OCI-LY1 (cell line): ENCODE measurements around the gene CALHM1.

Experiments
- H2AFZ ChIP-seq: fragments of 200-600 bp; sonication (generic), shearing (Covaris generic); 2 replicates; pipeline ENCODE4 v1.6.0; 2014; ENCODE audit warnings: antibody characterized with exemption, mild to moderate bottlenecking, low read length
- H3F3A ChIP-seq: fragments of 200-600 bp; sonication (generic), shearing (Covaris generic); 2 replicates; pipeline ENCODE4 v1.6.0; 2014; ENCODE audit warnings: mild to moderate bottlenecking, antibody characterized with exemption, low read length, moderate library complexity; ENCODE audit not compliant: insufficient read depth
- H3K27ac ChIP-seq: fragments of 200-600 bp; sonication (generic); 2 replicates; pipeline ENCODE4 v1.5.1; 2014; ENCODE audit warnings: low read length, mixed run types, mild to moderate bottlenecking, low read depth; ENCODE audit not compliant: poor library complexity, severe bottlenecking
- H3K27me3 ChIP-seq: fragments of 200-600 bp; sonication (generic); 2 replicates; pipeline ENCODE4 v1.6.0; 2014; ENCODE audit warnings: antibody characterized with exemption, mild to moderate bottlenecking, low read length, moderate library complexity; ENCODE audit not compliant: insufficient read depth
- H3K36me3 ChIP-seq: fragments of 200-600 bp; sonication (generic); 2 replicates; pipeline ENCODE4 v1.6.1; 2014; ENCODE audit warnings: mild to moderate bottlenecking, antibody characterized with exemption, low read length, moderate library complexity, mixed read lengths; ENCODE audit not compliant: insufficient read depth
- H3K4me1 ChIP-seq: fragments of 200-600 bp; sonication (generic); 2 replicates; pipeline ENCODE4 v1.5.1; 2014; ENCODE audit warnings: mild to moderate bottlenecking, low read length, moderate library complexity; ENCODE audit not compliant: insufficient read depth, severe bottlenecking
- H3K4me2 ChIP-seq: fragments of 200-600 bp; sonication (generic), shearing (Covaris generic); 2 replicates; pipeline ENCODE4 v1.6.1; 2014; ENCODE audit warnings: low read length
- H3K4me3 ChIP-seq: fragments of 200-600 bp; sonication (generic); 2 replicates; pipeline ENCODE4 v1.5.1; 2014; ENCODE audit warnings: low read length, low read depth, mild to moderate bottlenecking, mixed read lengths; ENCODE audit not compliant: poor library complexity, severe bottlenecking
- H3K79me2 ChIP-seq: fragments of 200-600 bp; shearing (Covaris generic); 2 replicates; pipeline ENCODE4 v1.6.1; 2016; ENCODE audit warnings: mixed run types, low read length, mixed read lengths; ENCODE audit not compliant: insufficient read depth
- H3K9ac ChIP-seq: fragments of 200-600 bp; sonication (generic), shearing (Covaris generic); 2 replicates; pipeline ENCODE4 v1.6.1; 2014; ENCODE audit warnings: mild to moderate bottlenecking, low read length, mixed read lengths
- H3K9me2 ChIP-seq: fragments of 200-600 bp; sonication (generic), shearing (Covaris generic); 2 replicates; pipeline ENCODE4 v1.6.1; 2014; ENCODE audit warnings: low read depth, mild to moderate bottlenecking, low read length, mixed read lengths
- H3K9me3 ChIP-seq: fragments of 200-600 bp; shearing (Covaris generic); 2 replicates; pipeline ENCODE4 v1.6.1; 2014; ENCODE audit warnings: low read length, mixed read lengths
- H4K20me1 ChIP-seq: fragments of 200-600 bp; sonication (generic), shearing (Covaris generic); 2 replicates; pipeline ENCODE4 v1.6.0; 2016; ENCODE audit warnings: mild to moderate bottlenecking, low read length; ENCODE audit not compliant: insufficient read depth
- CTCF ChIP-seq: fragments of 200-600 bp; sonication (generic), shearing (Covaris generic); IDR thresholded peaks from 2 replicates; pipeline ENCODE4 v1.5.1; 2017; ENCODE audit warnings: mild to moderate bottlenecking, antibody characterized with exemption, low read length, moderate library complexity, mixed read lengths
- EZH2 ChIP-seq: fragments of 200-600 bp; sonication (generic), shearing (Covaris generic); IDR thresholded peaks from 2 replicates; pipeline ENCODE4 v1.8.0; 2017; ENCODE audit warnings: borderline replicate concordance, mixed run types, mild to moderate bottlenecking, antibody characterized with exemption, low read length, moderate library complexity, mixed read lengths

The CALHM1 gene

GRCh38 chr10:103439776-103440175 is 18.9 kb downstream of the CALHM1 start:
- H4K20me1 ChIP-seq: no peaks in the 10 kb centered on the region
- peaks cover 93% of the 10 kb centered on the region for H3K36me3 ChIP-seq

GRCh38 chr10:103433858-103434257 is 24.8 kb downstream of the CALHM1 start:
- Histone ChIP-seq H4K20me1 (no peaks in the 10 kb centered on the region), H3K4me3 (no peak overlapping the region), H3K9me3 (no peaks in the 10 kb centered on the region), H3K36me3 (peaks cover 92% of the 10 kb centered on the region), H3K4me1 (no peaks in the 10 kb centered on the region), H3K9ac (no peak overlapping the region), H2AFZ (no peak overlapping the region), H3F3A (no peaks in the 10 kb centered on the region), H3K9me2 (no peaks in the 10 kb centered on the region), H3K4me2 (no peak overlapping the region), H3K79me2 (no peaks in the 10 kb centered on the region), H3K27me3 (no peaks in the 10 kb centered on the region), H3K27ac (no peak overlapping the region)
- no peak for TF ChIP-seq CTCF

More at GRCh38 chr10:103439776-103440175, 18.9 kb downstream of the CALHM1 start:
- Histone ChIP-seq H3K4me2 (no peak overlapping the region), H3K4me3 (no peak overlapping the region), H3K27ac (no peak overlapping the region), H3K79me2 (no peaks in the 10 kb centered on the region), H3K4me1 (no peaks in the 10 kb centered on the region), H3K9me2 (no peaks in the 10 kb centered on the region), H3F3A (no peaks in the 10 kb centered on the region), H3K9ac (no peak overlapping the region), H3K9me3 (no peaks in the 10 kb centered on the region), H3K27me3 (no peaks in the 10 kb centered on the region), H2AFZ (no peak overlapping the region)
- no peak for TF ChIP-seq CTCF
- no peak for TF ChIP-seq EZH2

- Histone ChIP-seq H3F3A (no peaks in the 10 kb centered on the region), H3K9me3 (no peaks in the 10 kb centered on the region), H4K20me1 (no peaks in the 10 kb centered on the region), H3K79me2 (no peaks in the 10 kb centered on the region), H3K27ac (no peak overlapping the region), H3K36me3 (peaks cover 94% of the 10 kb centered on the region), H2AFZ (no peak overlapping the region), H3K27me3 (no peaks in the 10 kb centered on the region), H3K4me3 (no peak overlapping the region), H3K9me2 (no peaks in the 10 kb centered on the region), H3K4me1 (no peaks in the 10 kb centered on the region), H3K9ac (no peak overlapping the region), H3K4me2 (no peak overlapping the region)
- TF ChIP-seq CTCF: no peak
- no peak for TF ChIP-seq EZH2
Measured at GRCh38 chr10:103431902-103432301, 26.8 kb downstream of the CALHM1 start.
